Adipocyte (in vitro differentiated cells): ENCODE results near the gene ADAMTS2.

Source experiments
- DNase-seq: peaks from one replicate; pipeline ENCODE4 v3.0.0-alpha.2; 2015; ENCODE audit warnings: low read depth
- H3K27me3 ChIP-seq: replicated peaks from 2 replicates; pipeline ENCODE4 v1.7.0; 2013; ENCODE audit warnings: mild to moderate bottlenecking, low read length, moderate library complexity; ENCODE audit not compliant: control insufficient read depth, insufficient read depth
- H3K36me3 ChIP-seq: 2 replicates; pipeline ENCODE4 v1.7.0; 2013; ENCODE audit warnings: low read length, mild to moderate bottlenecking, moderate library complexity; ENCODE audit not compliant: control insufficient read depth, insufficient read depth, severe bottlenecking
- H3K4me1 ChIP-seq: 2 replicates; pipeline ENCODE4 v1.7.0; 2013; ENCODE audit warnings: mild to moderate bottlenecking, low read length, moderate library complexity; ENCODE audit not compliant: control insufficient read depth, insufficient read depth
- H3K4me3 ChIP-seq: 2 replicates; pipeline ENCODE4 v1.7.0; 2013; ENCODE audit warnings: mild to moderate bottlenecking, low read length, moderate library complexity
- H3K9ac ChIP-seq: 2 replicates; pipeline ENCODE4 v1.7.0; 2013; ENCODE audit warnings: mild to moderate bottlenecking, low read length, moderate library complexity
- H3K9me3 ChIP-seq: 2 replicates; pipeline ENCODE4 v1.7.0; 2013; ENCODE audit warnings: mild to moderate bottlenecking, low read length, moderate library complexity; ENCODE audit not compliant: control insufficient read depth

Gene ADAMTS2

DNA sequence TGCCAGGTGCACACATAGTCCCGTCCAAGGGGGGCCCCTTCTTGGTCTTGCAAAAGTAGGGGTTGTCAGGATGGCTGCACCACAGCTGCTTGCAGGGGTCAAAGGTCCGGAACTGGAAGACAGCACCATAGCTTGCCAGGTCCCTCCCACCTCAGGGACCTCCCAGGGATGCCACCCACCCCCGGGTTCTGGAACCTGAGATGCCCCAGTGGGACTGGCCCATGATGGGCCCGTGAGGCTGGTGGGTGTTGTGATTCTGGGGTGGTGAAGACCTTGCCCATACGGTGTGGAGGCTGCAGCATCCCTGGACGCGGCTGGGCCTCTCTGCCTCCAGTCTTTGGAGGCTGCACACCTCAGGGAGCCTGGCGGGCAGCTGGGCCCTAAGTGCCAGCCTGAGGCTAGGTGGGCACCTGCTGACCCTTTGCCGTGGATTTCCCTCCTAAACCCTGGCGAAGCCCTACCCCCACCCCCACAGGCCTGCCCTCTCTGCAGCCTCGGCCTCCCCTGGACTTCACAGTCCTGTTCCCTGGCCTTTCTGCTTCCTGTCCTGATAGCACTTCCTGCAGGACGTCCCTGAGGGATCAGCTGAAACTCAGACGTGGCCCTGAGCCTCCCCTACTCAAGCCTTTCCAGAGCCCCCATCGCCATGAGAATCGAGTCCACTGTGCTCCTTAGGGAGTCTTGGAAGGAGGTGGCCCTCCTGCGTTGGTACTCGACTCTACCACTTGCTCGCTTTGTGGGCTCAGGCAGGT is 192.9 kb downstream of the ADAMTS2 start:
- DNase-seq = no peak
- Histone ChIP-seq H3K36me3 (peaks cover 86% of the 10 kb centered on the region), H3K9ac (no peak overlapping the region), H3K4me3 (no peak overlapping the region), H3K9me3 (no peaks in the 10 kb centered on the region), H3K27me3 (no peaks in the 10 kb centered on the region), H3K4me1 (no peaks in the 10 kb centered on the region)

DNA sequence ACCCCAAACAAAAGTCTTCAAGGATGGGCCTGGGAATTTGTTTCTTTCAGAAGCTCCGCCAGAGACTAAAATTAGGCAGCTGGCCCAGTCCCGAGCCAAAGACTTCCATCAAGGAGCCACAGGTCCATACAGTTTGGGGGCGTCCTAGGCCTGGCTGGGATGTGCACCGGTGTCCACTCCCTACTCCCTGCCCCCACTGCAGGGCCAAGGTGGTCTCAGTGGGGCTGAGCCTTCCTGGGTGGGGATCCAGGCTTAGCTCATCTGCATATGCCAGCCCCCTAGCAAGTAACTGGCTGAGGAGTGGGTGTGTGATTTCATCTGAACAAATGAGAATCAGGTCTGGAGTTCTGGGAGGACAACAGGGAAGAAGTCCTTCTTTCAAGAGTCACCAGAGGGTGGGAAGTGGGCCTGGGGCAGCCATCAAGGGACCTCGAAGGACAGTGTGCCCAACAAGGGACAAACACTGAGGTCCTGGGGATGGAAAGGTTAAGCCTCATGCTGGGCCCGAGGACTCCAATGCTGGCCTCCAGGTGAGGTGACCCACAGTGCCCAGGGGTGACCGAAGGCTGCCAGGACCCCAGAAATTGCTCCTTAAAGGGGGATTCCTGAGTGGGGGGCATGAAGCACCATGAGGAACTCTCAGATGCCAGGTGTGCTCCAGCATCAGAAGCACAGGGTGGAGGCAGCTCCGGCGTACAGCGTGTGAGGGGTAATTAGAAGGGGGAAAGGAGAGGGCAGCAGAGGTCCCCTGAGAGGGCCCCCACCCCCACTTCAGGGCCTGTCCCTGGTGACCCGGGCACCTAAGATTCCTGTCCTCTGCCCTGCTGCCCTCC is 193.8 kb downstream of the ADAMTS2 start:
- Histone ChIP-seq H3K4me1 (no peaks in the 10 kb centered on the region), H3K36me3 (peaks cover 84% of the 10 kb centered on the region), H3K9ac (no peak overlapping the region), H3K4me3 (no peak overlapping the region), H3K27me3 (no peaks in the 10 kb centered on the region), H3K9me3 (no peaks in the 10 kb centered on the region)
- DNase-seq = no peak

DNA sequence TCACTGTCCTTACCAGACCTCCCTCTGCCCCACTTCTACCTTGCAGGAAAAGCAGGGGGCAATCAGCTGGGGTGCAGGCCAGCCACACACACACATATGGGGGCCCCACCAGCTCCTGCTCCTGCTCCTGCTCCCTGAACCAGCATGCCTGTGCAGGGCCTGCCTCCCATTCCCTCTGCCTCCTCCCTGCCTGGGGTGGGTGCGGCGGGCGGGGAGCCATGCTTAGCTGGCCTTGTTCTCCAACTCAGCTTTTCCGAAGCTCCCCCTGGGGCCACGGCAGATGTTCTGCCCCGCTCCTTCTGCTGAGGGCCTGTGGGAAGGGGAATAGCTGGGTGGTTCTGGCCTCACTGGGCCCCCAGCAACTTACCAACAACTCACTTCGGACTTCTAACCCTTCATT is 195.2 kb downstream of the ADAMTS2 start:
- DNase-seq = no peak
- Histone ChIP-seq H3K4me3 (no peak overlapping the region), H3K27me3 (no peaks in the 10 kb centered on the region), H3K4me1 (no peaks in the 10 kb centered on the region), H3K9me3 (no peaks in the 10 kb centered on the region), H3K9ac (no peak overlapping the region), H3K36me3 (peaks cover 77% of the 10 kb centered on the region)

DNA sequence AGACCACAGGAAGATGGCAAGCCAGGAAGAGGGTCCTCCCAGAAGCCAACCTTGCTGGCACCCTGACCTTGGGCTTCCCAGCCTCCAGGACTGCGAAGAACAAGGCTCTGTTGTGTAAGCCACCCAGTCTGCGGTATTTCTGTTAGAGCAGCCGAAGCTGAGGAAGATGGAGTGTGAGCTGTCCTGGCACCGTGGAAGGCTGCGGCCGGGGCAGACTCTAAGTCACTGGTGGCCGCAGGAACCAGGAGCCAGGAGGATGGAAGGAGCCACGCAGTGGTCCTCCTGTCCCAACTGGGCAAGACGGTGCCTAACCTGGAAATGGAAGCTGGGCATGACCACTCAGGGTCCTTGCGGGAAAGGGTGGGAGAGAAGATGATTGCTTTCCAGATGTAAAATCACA is 196.0 kb downstream of the ADAMTS2 start:
- DNase-seq = no peak
- Histone ChIP-seq H3K9me3 (no peaks in the 10 kb centered on the region), H3K27me3 (no peaks in the 10 kb centered on the region), H3K4me1 (no peaks in the 10 kb centered on the region), H3K9ac (no peak overlapping the region), H3K36me3 (peaks cover 72% of the 10 kb centered on the region), H3K4me3 (no peak overlapping the region)

DNA sequence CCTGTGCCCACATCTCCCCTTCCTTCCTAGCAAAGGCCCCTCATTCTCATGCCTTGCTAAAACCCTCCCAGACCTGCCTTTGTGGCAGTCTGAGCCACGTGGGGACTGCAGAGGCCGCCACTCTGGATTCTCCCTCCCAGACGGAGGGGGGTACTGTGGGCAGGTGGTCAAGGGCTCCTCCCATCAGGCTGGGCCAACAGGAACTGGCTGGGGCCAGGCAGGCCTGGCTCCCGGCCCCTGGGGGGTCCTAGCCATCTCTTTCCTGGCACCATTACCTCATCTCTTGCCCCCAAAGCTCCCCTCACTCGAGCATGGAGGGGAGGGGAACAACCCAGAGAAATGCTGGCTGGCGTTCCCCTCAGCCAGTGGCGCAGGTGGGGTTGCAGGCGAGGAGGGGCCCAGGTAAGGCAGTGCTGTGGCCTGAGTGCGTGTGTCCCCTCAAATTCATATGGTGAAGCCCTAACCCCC is 196.5 kb downstream of the ADAMTS2 start:
- peaks cover 2% of the 10 kb centered on the region for H3K4me1 ChIP-seq
- DNase-seq = no peak
- H3K27me3 ChIP-seq = no peaks in the 10 kb centered on the region
- H3K9me3 ChIP-seq = no peaks in the 10 kb centered on the region
- no peak overlapping the region for H3K9ac ChIP-seq
- H3K4me3 ChIP-seq = no peak overlapping the region
- peaks cover 67% of the 10 kb centered on the region for H3K36me3 ChIP-seq

DNA sequence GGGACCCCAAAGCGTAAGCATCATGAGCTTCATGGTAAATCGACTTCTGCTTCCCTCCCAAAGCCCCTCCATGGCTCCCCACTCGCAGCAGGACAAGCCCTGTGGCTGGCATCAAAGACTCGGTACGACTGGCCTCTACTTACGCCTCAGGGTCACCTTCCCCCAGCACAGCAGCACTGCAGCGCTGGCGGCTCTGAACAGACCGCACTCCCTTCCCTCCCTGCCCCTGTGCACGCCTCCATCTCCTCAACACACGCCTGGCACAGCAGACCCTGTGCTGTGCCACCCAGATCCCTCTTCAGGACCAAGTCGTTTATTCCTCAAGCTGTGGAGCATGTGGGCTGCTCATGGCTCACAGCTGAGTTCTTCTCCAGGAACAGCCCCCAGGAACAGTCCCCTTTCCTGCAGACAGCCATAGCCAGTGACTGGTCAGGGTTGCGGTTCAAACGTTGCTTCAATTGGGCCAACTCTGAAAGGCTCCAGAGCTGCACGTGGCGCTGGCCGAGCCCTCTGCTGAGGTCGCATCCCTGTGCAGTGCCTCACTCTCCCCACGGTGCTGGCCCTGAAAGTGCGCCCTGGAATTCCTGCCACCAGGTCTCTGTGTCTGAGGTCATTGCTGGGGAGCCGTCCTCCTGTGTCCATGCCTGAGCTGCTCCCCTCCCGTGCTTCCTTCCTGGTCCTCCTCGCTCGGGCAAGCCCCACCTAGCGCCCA is 197.1 kb downstream of the ADAMTS2 start:
- Histone ChIP-seq H3K27me3 (no peaks in the 10 kb centered on the region), H3K4me3 (no peak overlapping the region), H3K4me1 (peaks cover 8% of the 10 kb centered on the region), H3K9ac (no peak overlapping the region), H3K9me3 (no peaks in the 10 kb centered on the region), H3K36me3 (peaks cover 61% of the 10 kb centered on the region)
- DNase-seq = no peak

DNA sequence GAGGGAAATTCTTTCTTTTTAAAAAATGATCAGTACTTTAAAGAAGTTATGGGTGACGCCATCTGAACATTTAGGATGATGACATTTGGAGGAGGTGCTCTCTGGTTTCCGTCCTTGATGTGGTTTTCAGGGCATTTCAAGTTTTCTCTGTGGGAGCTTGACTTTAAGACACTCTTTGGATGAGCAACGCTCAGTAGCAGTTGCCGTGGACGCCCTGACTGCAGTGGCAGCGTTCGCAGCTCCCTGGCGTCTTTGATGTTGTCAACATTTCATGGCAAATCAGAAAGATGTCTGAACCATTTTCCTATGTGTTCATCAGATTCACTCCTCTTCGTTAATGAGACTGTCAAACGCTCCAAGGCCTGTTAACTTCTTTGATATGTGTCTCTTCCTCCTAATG is 199.0 kb downstream of the ADAMTS2 start:
- H3K4me1 ChIP-seq = peaks cover 18% of the 10 kb centered on the region
- H3K9ac ChIP-seq = no peak overlapping the region
- peaks cover 42% of the 10 kb centered on the region for H3K36me3 ChIP-seq
- no peak overlapping the region for H3K4me3 ChIP-seq
- no peak for DNase-seq
- no peaks in the 10 kb centered on the region for H3K9me3 ChIP-seq
- H3K27me3 ChIP-seq = no peaks in the 10 kb centered on the region

DNA sequence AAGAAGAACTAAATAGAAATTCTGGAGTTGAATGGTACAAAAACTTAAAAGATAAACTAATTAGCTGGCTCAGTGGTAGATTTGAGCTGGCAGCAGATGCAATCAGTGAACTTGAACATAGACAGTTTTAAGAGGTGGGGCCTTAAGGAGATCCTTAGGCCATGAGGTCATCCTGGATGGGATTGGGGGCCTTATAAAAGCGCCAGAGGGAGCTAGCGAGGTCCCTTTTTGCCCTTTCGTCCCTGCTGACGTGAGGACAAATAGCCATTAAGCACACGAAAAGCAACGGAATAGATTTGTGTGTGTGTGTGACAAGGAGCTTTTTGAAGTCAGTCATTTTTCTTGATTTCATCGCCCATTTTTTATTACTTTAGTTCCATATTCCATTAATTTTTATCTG is 201.8 kb downstream of the ADAMTS2 start:
- H3K27me3 ChIP-seq = no peaks in the 10 kb centered on the region
- peak; percentile 28 for DNase-seq
- peaks cover 18% of the 10 kb centered on the region for H3K4me1 ChIP-seq
- H3K4me3 ChIP-seq = no peak overlapping the region
- no peak overlapping the region for H3K9ac ChIP-seq
- H3K9me3 ChIP-seq = no peaks in the 10 kb centered on the region
- H3K36me3 ChIP-seq = peaks cover 15% of the 10 kb centered on the region

DNA sequence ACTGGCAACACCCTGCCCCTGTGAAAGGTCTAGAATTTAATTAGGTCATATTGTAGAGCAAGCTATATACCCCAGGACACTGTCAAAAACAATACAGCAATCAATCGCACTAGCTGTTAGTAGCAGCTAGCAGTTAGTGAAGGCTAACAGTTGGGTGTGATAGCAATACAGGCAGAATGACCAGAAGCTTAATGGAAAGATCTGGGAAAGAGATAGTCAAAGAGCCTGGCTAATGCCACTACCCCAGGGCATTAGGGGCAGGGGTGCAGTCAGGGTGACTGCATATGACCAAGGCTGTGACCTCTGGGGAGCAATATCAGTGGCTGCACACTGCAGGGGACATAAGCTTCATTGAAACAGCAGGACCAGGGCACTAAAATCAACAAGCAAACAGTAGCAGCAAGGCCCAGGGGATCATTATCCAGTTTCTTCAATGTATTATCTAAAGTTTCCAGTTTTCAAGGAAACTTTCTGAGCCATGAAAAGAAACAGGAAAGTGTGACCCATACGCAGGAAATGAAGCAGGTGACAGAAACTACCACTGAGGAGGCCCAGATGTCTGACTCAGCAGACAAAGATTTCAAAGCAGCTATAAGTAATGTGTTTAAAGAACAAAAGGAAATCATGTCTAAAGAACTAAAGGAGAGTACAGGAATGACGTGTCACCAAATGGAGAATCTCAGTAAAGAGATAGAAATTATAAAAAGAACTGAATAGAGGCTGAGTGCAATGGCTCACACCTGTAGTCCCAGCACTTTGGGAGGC is 202.6 kb downstream of the ADAMTS2 start:
- no peaks in the 10 kb centered on the region for H3K27me3 ChIP-seq
- H3K9ac ChIP-seq = no peak overlapping the region
- peak; percentile 45 for DNase-seq

DNA sequence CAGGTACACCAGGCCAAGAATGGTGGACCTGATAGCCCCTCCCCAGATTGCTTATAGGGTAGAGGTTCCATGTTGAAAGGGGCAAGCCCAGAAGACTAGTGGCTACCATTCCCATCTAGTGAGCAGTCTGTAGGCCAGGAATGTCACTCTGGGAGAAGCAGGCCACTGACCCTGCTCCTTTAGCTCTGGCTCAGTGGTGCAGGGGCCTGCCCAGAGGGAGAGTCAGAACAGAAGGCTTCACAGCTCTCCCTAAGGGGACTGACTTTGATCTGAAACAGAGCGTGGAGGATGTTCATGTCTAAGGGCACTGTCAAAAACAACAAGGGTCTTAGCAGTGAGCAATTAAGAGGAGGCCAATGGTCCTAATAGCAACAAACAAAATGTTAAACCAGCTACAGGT is 203.4 kb downstream of the ADAMTS2 start:
- Histone ChIP-seq H3K9me3 (no peaks in the 10 kb centered on the region), H3K36me3 (peaks cover 18% of the 10 kb centered on the region), H3K4me1 (peaks cover 18% of the 10 kb centered on the region), H3K9ac (no peak overlapping the region), H3K4me3 (no peak overlapping the region), H3K27me3 (no peaks in the 10 kb centered on the region)
- no peak for DNase-seq

More for the DNA sequence above, 202.6 kb downstream of the ADAMTS2 start:
- H3K9me3 ChIP-seq = no peaks in the 10 kb centered on the region
- peaks cover 18% of the 10 kb centered on the region for H3K4me1 ChIP-seq
- H3K36me3 ChIP-seq = peaks cover 19% of the 10 kb centered on the region
- H3K4me3 ChIP-seq = no peak overlapping the region
